C4-2B (cell line): Measurements from ENCODE around the gene HHIPL1.

Experiments
- H3K27ac ChIP-seq: fragments of 450-650 bp; 2 replicates; pipeline ENCODE4 v1.5.1; 2017
- CTCF ChIP-seq: fragments of 450-650 bp; conservative IDR thresholded peaks from 2 replicates; pipeline ENCODE4 v1.5.1; 2017; ENCODE audit warnings: mild to moderate bottlenecking
- ZFX ChIP-seq: fragments of 450-650 bp; IDR thresholded peaks from 2 replicates; pipeline ENCODE4 v1.6.1; 2017

Gene HHIPL1

GRCh38 chr14:99688210-99688581, 43.3 kb downstream of the HHIPL1 start:
- no peak for TF ChIP-seq ZFX
- no peak overlapping the region for H3K27ac ChIP-seq

- no peak overlapping the region for H3K27ac ChIP-seq
- TF ChIP-seq ZFX (no peak), CTCF (no peak)
Measured at GRCh38 chr14:99688629-99689028, 43.7 kb downstream of the HHIPL1 start.

GRCh38 chr14:99689266-99690236, 44.6 kb downstream of the HHIPL1 start:
- no peak for TF ChIP-seq ZFX
- TF ChIP-seq CTCF: no peak
- no peak overlapping the region for H3K27ac ChIP-seq

- no peak for TF ChIP-seq ZFX
- no peak for TF ChIP-seq CTCF
- no peak overlapping the region for H3K27ac ChIP-seq
Measured at GRCh38 chr14:99690636-99691035, 45.7 kb downstream of the HHIPL1 start.

GRCh38 chr14:99691111-99691885, 46.4 kb downstream of the HHIPL1 start:
- no peak overlapping the region for H3K27ac ChIP-seq
- TF ChIP-seq ZFX (no peak), CTCF (no peak)

- TF ChIP-seq ZFX (no peak), CTCF (no peak)
- H3K27ac ChIP-seq: no peak overlapping the region
Measured at GRCh38 chr14:99693918-99694317, 49.0 kb downstream of the HHIPL1 start.

- TF ChIP-seq ZFX (no peak), CTCF (no peak)
- H3K27ac ChIP-seq: no peak overlapping the region
Measured at GRCh38 chr14:99696929-99697328, 52.0 kb downstream of the HHIPL1 start.
